Neural crest cell (in vitro differentiated cells): Measurements from ENCODE around the gene SUMF2. TPM values are rescaled to one million over a fixed set of nuclear protein-coding genes. Genes with fewer than 3 reads are reported as not detected.
"Not testable (repeated sequence)": the region's sequence is repeated elsewhere in the genome, so short reads cannot be mapped to it uniquely, and the experiment has no call there.

Experiments
- DNase-seq: peaks from one replicate; pipeline ENCODE4 v3.0.0; 2021; ENCODE audit warnings: low read depth, mixed read lengths, low spot score
- H3K27ac Mint-ChIP-seq: one replicate; pipeline ENCODE4 v1.8.0; 2021; ENCODE audit warnings: mild to moderate bottlenecking, mixed read lengths; ENCODE audit not compliant: unreplicated experiment
- H3K27me3 Mint-ChIP-seq: 2 replicates; pipeline ENCODE4 v1.8.0; 2021; ENCODE audit warnings: low read depth, mild to moderate bottlenecking, mixed read lengths
- H3K36me3 Mint-ChIP-seq: 2 replicates; pipeline ENCODE4 v1.8.0; 2021; ENCODE audit warnings: low read depth, mild to moderate bottlenecking, mixed read lengths
- H3K4me1 Mint-ChIP-seq: 2 replicates; pipeline ENCODE4 v1.8.0; 2021; ENCODE audit warnings: mixed read lengths
- H3K4me3 Mint-ChIP-seq: one replicate; pipeline ENCODE4 v1.8.0; 2021; ENCODE audit warnings: mild to moderate bottlenecking, mixed read lengths
- H3K9me3 Mint-ChIP-seq: 2 replicates; pipeline ENCODE4 v1.8.0; 2021; ENCODE audit warnings: mixed read lengths
- CTCF ChIP-seq: fragments of 200-600 bp; sonication (generic); conservative IDR thresholded peaks from 2 replicates; pipeline ENCODE4 v1.5.0; 2021; ENCODE audit warnings: antibody characterized with exemption, mild to moderate bottlenecking
- total RNA-seq: library from RNA; stranded (reverse); gene quantifications from 2 replicates; pipeline ENCODE4 v1.2.1, GENCODE V29; 2021

SUMF2 gene
- total RNA-seq, 1 donor from 2014 or later, result 85.9 TPM

GRCh38 chr7:56106108-56107073, 42.3 kb downstream of the SUMF2 start, which contains the start of gene CHCHD2:
Gene CHCHD2 (minus strand): TSS chr7:56106476. CDS start chr7:56106413, 63 bp downstream.
- peak within 1 kb of the TSS; percentile 96 for H3K27ac Mint-ChIP-seq
- no peak for TF ChIP-seq CTCF
- H3K36me3 Mint-ChIP-seq, result peaks cover 21% of the 10 kb centered on the region
- H3K4me3 Mint-ChIP-seq, result peak within 1 kb of the TSS; percentile 97
- DNase-seq, result peak; percentile 74
- peaks cover 21% of the 10 kb centered on the region for H3K27me3 Mint-ChIP-seq
- peaks cover 20% of the 10 kb centered on the region for H3K4me1 Mint-ChIP-seq
- H3K9me3 Mint-ChIP-seq, result peaks cover 3% of the 10 kb centered on the region

- Mint-ChIP-seq H3K36me3 (peaks cover 16% of the 10 kb centered on the region), H3K4me1 (peaks cover 20% of the 10 kb centered on the region), H3K4me3 (peak overlapping the region; percentile 47), H3K9me3 (peaks cover 3% of the 10 kb centered on the region), H3K27me3 (peaks cover 21% of the 10 kb centered on the region), H3K27ac (no peak overlapping the region)
- TF ChIP-seq CTCF, result no peak
- no peak for DNase-seq
Observed at GRCh38 chr7:56107954-56108258, 43.8 kb downstream of the SUMF2 start.

GRCh38 chr7:56110611-56111010, 46.5 kb downstream of the SUMF2 start:
- Mint-ChIP-seq H3K4me1 (peaks cover 14% of the 10 kb centered on the region), H3K4me3 (no peak overlapping the region), H3K27ac (no peak overlapping the region), H3K36me3 (peaks cover 12% of the 10 kb centered on the region), H3K27me3 (peaks cover 21% of the 10 kb centered on the region), H3K9me3 (peaks cover 5% of the 10 kb centered on the region)
- TF ChIP-seq CTCF, result no peak
- DNase-seq, result no peak

DNA sequence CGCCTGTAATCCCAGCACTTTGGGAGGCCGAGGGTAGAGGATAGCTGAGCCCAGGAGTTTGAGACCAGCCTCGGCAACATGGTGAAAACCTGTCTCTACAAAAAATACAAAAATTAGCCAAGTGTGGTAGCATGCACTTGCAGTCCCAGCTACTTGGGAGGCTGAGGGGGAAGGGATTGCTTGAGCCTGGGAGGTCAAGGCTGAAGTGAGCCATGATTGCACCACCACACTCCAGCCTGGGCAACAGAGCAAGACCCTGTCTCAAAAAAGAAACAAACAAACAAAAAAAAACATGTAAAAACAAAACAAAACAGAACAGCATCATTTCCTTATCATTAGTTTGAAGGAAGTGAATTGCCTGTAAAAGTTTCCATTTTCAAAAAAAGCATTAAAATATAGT, 48.2 kb downstream of the SUMF2 start:
- H3K9me3 Mint-ChIP-seq, H3K36me3 Mint-ChIP-seq: not testable (repeated sequence)

DNA sequence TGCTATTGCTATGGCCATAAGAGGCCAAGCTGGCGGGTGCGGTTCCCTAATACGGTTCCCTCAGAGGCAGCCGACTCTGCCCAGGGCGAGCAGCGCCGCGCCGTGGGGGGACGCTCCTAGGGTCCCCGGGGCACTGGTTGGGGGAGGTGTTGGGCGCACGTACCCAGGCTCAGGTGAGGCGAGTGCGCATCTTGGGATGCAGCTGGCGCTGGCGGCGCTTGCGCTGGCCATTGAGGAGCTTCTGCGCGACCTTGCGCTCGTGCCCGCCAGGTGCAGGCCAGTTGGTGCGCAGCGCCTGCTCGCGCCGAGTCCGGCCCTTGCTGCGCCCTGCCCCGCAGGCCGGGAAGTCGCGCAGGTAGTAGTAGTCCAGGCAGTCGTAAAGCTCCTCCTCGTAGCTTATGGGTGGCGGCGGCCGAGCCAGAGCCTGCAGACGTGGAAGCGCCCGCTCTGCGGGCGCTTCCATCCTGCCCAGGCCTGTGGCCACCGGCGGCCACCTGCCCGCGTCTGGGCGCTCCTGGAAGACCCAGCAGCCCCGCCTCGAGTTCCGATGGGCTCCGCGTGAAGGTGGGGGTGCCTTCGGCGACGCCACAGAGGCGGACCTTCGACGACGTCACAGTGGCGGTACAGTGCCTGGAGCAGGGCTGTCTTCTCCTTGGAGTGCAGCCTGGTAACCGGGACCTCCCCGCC, 51.9 kb downstream of the SUMF2 start, which contains the start of gene NUPR2:
Gene NUPR2, minus strand, starts transcription at position 566 of the 687 bp plus-strand sequence. Its CDS starts 103 bp downstream, at position 463.
- no peak for TF ChIP-seq CTCF
- DNase-seq, result no peak
- no peaks in the 10 kb centered on the region for H3K27me3 Mint-ChIP-seq
- peaks cover 8% of the 10 kb centered on the region for H3K9me3 Mint-ChIP-seq
- H3K4me1 Mint-ChIP-seq, result no peaks in the 10 kb centered on the region
- peaks cover 3% of the 10 kb centered on the region for H3K36me3 Mint-ChIP-seq
- H3K27ac Mint-ChIP-seq, result no peak within 1 kb of the TSS
- no peak within 1 kb of the TSS for H3K4me3 Mint-ChIP-seq

More for the DNA sequence above, 48.2 kb downstream of the SUMF2 start:
- not testable (repeated sequence) for H3K27ac Mint-ChIP-seq, H3K4me3 Mint-ChIP-seq, H3K4me1 Mint-ChIP-seq, DNase-seq
- peaks cover 14% of the 10 kb centered on the region for H3K27me3 Mint-ChIP-seq
